ENCODE data around the gene UNC5A. TPM values are rescaled to one million over a fixed set of nuclear protein-coding genes. Genes with fewer than 3 reads are reported as not detected.
A peak's percentile ranks its signal among the peaks of the same experiment; 100 is the strongest.

The UNC5A gene
- total RNA-seq, 1 donor from 2014 or later = not detected

DNA sequence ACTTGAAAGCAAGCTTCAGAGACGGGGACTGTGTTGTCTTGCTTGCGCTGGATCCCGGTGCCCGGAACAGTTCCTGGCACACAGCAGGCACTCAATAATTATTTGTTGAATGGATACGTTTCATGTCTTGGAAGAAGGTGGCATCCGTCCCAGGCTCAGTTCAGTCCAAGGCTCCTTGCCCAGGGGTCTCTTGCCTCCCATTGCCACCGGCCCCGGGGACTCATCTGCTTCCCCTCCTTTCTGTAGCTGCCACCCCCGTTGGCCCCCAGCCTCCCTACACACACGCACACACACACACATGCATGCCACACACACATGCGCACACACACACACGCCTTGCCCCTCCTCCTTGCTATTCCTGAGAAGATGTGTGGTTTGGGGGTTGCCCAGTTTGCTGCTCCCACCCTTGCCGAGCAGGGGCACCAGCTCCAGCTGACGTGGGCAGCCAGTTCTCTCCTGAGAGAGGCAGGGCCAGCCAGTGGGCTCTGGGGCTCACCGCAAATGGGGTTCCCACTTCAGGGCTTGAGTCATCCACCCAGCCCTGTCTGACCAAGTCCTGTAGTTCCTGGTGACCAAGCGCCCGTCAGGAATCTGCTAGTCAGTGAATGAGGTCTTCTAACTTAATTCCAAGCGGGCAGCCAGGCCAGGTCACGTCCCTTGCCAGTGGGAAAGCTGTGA, 47.0 kb downstream of the UNC5A start:
- Mint-ChIP-seq H3K36me3 (ENCODE audit: low read depth, unreplicated experiment) (no peaks in the 10 kb centered on the region), H3K27me3 (ENCODE audit: unreplicated experiment) (peaks cover 9% of the 10 kb centered on the region), H3K27ac (ENCODE audit: unreplicated experiment) (peak overlapping the region; percentile 42), H3K4me1 (ENCODE audit: unreplicated experiment) (no peaks in the 10 kb centered on the region), H3K4me3 (ENCODE audit: unreplicated experiment) (no peak overlapping the region), H3K9me3 (ENCODE audit: unreplicated experiment) (no peaks in the 10 kb centered on the region)
- no peak for DNase-seq (ENCODE audit: low spot score)
- no peak for TF ChIP-seq CTCF (IDR thresholded peaks at IDR 0.05; ENCODE audit: unreplicated experiment)

- no peak overlapping the region for H3K27ac Mint-ChIP-seq (ENCODE audit: unreplicated experiment)
- H3K9me3 Mint-ChIP-seq (ENCODE audit: unreplicated experiment) = no peaks in the 10 kb centered on the region
- no peak for DNase-seq (ENCODE audit: low spot score)
- H3K27me3 Mint-ChIP-seq (ENCODE audit: unreplicated experiment) = peaks cover 9% of the 10 kb centered on the region
- H3K4me1 Mint-ChIP-seq (ENCODE audit: unreplicated experiment) = no peaks in the 10 kb centered on the region
- no peak for TF ChIP-seq CTCF (IDR thresholded peaks at IDR 0.05; ENCODE audit: unreplicated experiment)
- H3K36me3 Mint-ChIP-seq (ENCODE audit: low read depth, unreplicated experiment) = no peaks in the 10 kb centered on the region
- H3K4me3 Mint-ChIP-seq (ENCODE audit: unreplicated experiment) = peak overlapping the region; percentile 68
These were observed 47.5 kb downstream of the UNC5A start for GRCh38 chr5:176857894-176858273.

DNA sequence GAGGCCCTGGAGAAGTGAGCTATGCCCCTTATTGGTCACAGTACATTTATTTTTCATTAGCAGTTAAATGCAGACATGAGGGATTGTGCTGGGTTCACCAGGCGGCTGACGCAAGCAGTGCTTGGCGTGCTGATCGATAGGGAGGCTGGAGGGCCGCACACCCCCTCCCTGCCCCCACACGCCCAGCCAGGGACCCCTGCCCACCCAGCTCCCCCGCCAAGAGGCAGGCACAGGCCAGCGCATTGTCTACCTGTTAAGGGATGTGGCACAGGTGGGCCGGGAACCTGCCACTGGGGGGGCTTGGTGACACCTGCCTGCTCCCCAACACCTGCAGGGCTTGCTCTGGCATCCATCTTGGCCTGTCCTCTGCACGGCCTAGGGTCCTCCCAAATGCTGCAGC, 49.6 kb downstream of the UNC5A start:
- H3K4me1 Mint-ChIP-seq (ENCODE audit: unreplicated experiment) = no peaks in the 10 kb centered on the region
- H3K9me3 Mint-ChIP-seq (ENCODE audit: unreplicated experiment) = no peaks in the 10 kb centered on the region
- no peak overlapping the region for H3K27ac Mint-ChIP-seq (ENCODE audit: unreplicated experiment)
- no peaks in the 10 kb centered on the region for H3K36me3 Mint-ChIP-seq (ENCODE audit: low read depth, unreplicated experiment)
- H3K27me3 Mint-ChIP-seq (ENCODE audit: unreplicated experiment) = peaks cover 7% of the 10 kb centered on the region
- TF ChIP-seq CTCF (IDR thresholded peaks at IDR 0.05; ENCODE audit: unreplicated experiment) = no peak
- no peak overlapping the region for H3K4me3 Mint-ChIP-seq (ENCODE audit: unreplicated experiment)
- DNase-seq (ENCODE audit: low spot score) = no peak

- H3K27me3 Mint-ChIP-seq (ENCODE audit: unreplicated experiment) = peaks cover 7% of the 10 kb centered on the region
- H3K36me3 Mint-ChIP-seq (ENCODE audit: low read depth, unreplicated experiment) = no peaks in the 10 kb centered on the region
- no peaks in the 10 kb centered on the region for H3K4me1 Mint-ChIP-seq (ENCODE audit: unreplicated experiment)
- no peak overlapping the region for H3K27ac Mint-ChIP-seq (ENCODE audit: unreplicated experiment)
- TF ChIP-seq CTCF (IDR thresholded peaks at IDR 0.05; ENCODE audit: unreplicated experiment) = no peak
- DNase-seq (ENCODE audit: low spot score) = no peak
- no peaks in the 10 kb centered on the region for H3K9me3 Mint-ChIP-seq (ENCODE audit: unreplicated experiment)
- H3K4me3 Mint-ChIP-seq (ENCODE audit: unreplicated experiment) = no peak overlapping the region
These were observed 50.0 kb downstream of the UNC5A start for GRCh38 chr5:176860381-176860780.

DNA sequence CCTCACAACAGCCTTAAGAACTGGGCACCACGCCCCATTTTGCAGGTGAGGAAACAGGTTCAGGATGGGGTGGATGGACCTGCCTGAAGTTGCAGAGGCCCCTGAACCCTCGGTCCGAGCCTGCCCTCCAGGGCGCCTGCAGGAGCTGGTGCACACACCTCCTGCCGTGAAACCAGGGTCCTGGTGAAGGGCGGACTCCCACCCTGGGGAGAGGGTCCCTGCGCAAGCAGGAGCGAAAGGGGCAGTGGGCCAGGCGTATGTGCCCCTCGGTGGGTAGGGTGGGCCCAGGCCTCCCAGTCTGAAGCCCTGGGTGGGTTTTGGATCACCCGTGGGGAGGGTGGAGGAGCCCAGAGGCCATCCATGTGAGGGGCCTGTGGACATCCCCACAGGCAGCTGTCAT, 50.9 kb downstream of the UNC5A start:
- Mint-ChIP-seq H3K4me3 (ENCODE audit: unreplicated experiment) (no peak overlapping the region), H3K27me3 (ENCODE audit: unreplicated experiment) (peaks cover 7% of the 10 kb centered on the region), H3K36me3 (ENCODE audit: low read depth, unreplicated experiment) (no peaks in the 10 kb centered on the region), H3K4me1 (ENCODE audit: unreplicated experiment) (no peaks in the 10 kb centered on the region), H3K27ac (ENCODE audit: unreplicated experiment) (no peak overlapping the region), H3K9me3 (ENCODE audit: unreplicated experiment) (no peaks in the 10 kb centered on the region)
- no peak for TF ChIP-seq CTCF (IDR thresholded peaks at IDR 0.05; ENCODE audit: unreplicated experiment)
- DNase-seq (ENCODE audit: low spot score) = no peak

Data from endothelial cell (in vitro differentiated cells).